HTR-8/SVneo (cell line): ENCODE data around the gene ECT2L.
"Not testable (repeated sequence)": the region's sequence is repeated elsewhere in the genome, so short reads cannot be mapped to it uniquely, and the experiment has no call there.

Experiments used
- DNase-seq: peaks from one replicate; pipeline ENCODE4 v3.0.0; 2011; ENCODE audit warnings: low spot score, mixed read lengths; ENCODE audit not compliant: insufficient read length
- FAIRE-seq: peaks from 2 replicates; lab custom pipeline; 2011; peaks lifted over from hg19 to GRCh38; lab: Jason Lieb, UNC

Gene ECT2L

GRCh38 chr6:138920906-138921305 lies 125.0 kb downstream of the ECT2L start:
- DNase-seq (no peak), FAIRE-seq (no peak)

GRCh38 chr6:138923561-138923960 lies 127.7 kb downstream of the ECT2L start:
- no peak for DNase-seq
- FAIRE-seq = no peak

- FAIRE-seq = no peak
Observed at GRCh38 chr6:138925806-138926205, 129.9 kb downstream of the ECT2L start.

GRCh38 chr6:138926579-138926978 lies 130.7 kb downstream of the ECT2L start:
- no peak for FAIRE-seq

More at GRCh38 chr6:138925806-138926205, 129.9 kb downstream of the ECT2L start:
- no peak for DNase-seq

GRCh38 chr6:138931660-138932059 lies 135.8 kb downstream of the ECT2L start:
- DNase-seq = no peak
- FAIRE-seq = no peak

More at GRCh38 chr6:138926579-138926978, 130.7 kb downstream of the ECT2L start:
- DNase-seq = no peak

- DNase-seq, FAIRE-seq: not testable (repeated sequence)
Observed at GRCh38 chr6:138936873-138937272, 141.0 kb downstream of the ECT2L start.

GRCh38 chr6:138943089-138943625 lies 147.3 kb downstream of the ECT2L start:
- FAIRE-seq (no peak), DNase-seq (no peak)

GRCh38 chr6:138944412-138944811 lies 148.5 kb downstream of the ECT2L start:
- DNase-seq (no peak), FAIRE-seq (no peak)

- FAIRE-seq = no peak
- DNase-seq = no peak
Observed at GRCh38 chr6:138945354-138945753, 149.5 kb downstream of the ECT2L start.

GRCh38 chr6:138948004-138948403 lies 152.1 kb downstream of the ECT2L start:
- FAIRE-seq = no peak
- DNase-seq = no peak

GRCh38 chr6:138948546-138949179 lies 152.8 kb downstream of the ECT2L start:
- FAIRE-seq = no peak
- no peak for DNase-seq

- FAIRE-seq (no peak), DNase-seq (no peak)
Observed at GRCh38 chr6:138953451-138953850, 157.6 kb downstream of the ECT2L start.
